ENCODE measurements around the gene CAMKK2.
A peak's percentile ranks its signal among the peaks of the same experiment; 100 is the strongest.
"Not testable (repeated sequence)": the region's sequence is repeated elsewhere in the genome, so short reads cannot be mapped to it uniquely, and the experiment has no call there.

CAMKK2 gene

DNA sequence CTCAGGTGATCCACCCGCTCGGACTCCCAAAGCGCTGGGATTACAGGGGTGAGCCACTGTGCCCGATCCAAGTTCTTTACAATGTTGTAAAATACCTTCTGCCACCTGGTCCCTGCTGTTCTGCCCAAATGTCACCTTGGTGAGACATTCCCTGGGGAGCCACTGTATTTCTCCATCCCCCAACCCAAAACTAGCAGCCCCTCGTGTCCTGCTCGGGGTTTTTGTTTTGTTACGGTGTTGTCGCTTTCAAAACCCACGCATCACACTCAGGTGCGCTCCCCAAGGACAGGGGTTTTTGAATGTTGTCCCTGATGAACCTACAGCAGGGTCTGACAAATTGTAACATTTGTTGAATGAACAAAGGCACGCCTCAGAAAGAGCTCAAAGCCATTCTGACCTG is 37.4 kb downstream of the CAMKK2 start:
- in situ Hi-C loops (cut with MboI; ENCODE audit: low sequenced_read_pairs): no loop called here

GRCh38 chr12:121257704-121258449 is 38.6 kb downstream of the CAMKK2 start:
- in situ Hi-C loops (cut with MboI; ENCODE audit: low sequenced_read_pairs); H3K27me3 ChIP-seq (ENCODE audit: low read depth); DNase-seq (ENCODE audit: low spot score in 2 of 2); H3K9me3 ChIP-seq; H3K4me3 ChIP-seq; H3K4me1 ChIP-seq: not testable (repeated sequence)
- peaks cover 43% of the 10 kb centered on the region for H3K36me3 ChIP-seq (replicated peaks)

More for the DNA sequence above, 37.4 kb downstream of the CAMKK2 start:
- no peaks in the 10 kb centered on the region for H3K27me3 ChIP-seq (ENCODE audit: low read depth)
- peaks cover 36% of the 10 kb centered on the region for H3K36me3 ChIP-seq (replicated peaks)
- no peak overlapping the region for H3K4me3 ChIP-seq
- DNase-seq (ENCODE audit: low spot score in 2 of 2): no peak
- no peaks in the 10 kb centered on the region for H3K4me1 ChIP-seq
- no peaks in the 10 kb centered on the region for H3K9me3 ChIP-seq

DNA sequence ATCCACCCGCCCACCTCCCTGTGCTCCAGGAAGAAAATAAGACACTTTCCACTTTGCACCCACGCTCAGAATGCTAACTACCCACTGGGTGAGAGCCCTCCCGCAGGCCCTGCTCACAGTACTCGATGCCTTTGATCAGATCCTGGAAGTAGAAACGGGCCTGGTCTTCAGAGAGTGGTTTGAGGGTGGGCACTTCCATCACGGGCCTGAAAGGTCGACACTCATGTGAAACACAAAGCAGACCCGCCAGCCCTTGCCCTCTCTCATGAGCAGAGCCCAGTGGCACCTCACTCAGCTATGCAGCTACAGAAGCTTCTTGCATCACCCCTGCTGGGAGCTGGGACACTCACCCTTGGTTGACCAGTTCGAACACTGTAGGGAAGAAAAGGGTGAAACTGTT is 41.1 kb downstream of the CAMKK2 start:
- DNase-seq (ENCODE audit: low spot score in 2 of 2): no peak
- in situ Hi-C loops (cut with MboI; ENCODE audit: low sequenced_read_pairs): no loop called here
- Histone ChIP-seq H3K9me3 (no peaks in the 10 kb centered on the region), H3K4me1 (no peaks in the 10 kb centered on the region), H3K27me3 (ENCODE audit: low read depth) (no peaks in the 10 kb centered on the region), H3K36me3 (replicated peaks) (peaks cover 43% of the 10 kb centered on the region), H3K4me3 (no peak overlapping the region)

GRCh38 chr12:121253638-121254335 is 42.7 kb downstream of the CAMKK2 start:
- Histone ChIP-seq H3K9me3 (no peaks in the 10 kb centered on the region), H3K4me3 (no peak overlapping the region), H3K36me3 (replicated peaks) (peaks cover 51% of the 10 kb centered on the region), H3K27me3 (ENCODE audit: low read depth) (no peaks in the 10 kb centered on the region), H3K4me1 (no peaks in the 10 kb centered on the region)
- in situ Hi-C loops (cut with MboI; ENCODE audit: low sequenced_read_pairs): no loop called here
- no peak for DNase-seq (ENCODE audit: low spot score in 2 of 2)

- Histone ChIP-seq H3K36me3 (replicated peaks) (peaks cover 55% of the 10 kb centered on the region), H3K27me3 (ENCODE audit: low read depth) (no peaks in the 10 kb centered on the region), H3K4me3 (no peak overlapping the region), H3K4me1 (no peaks in the 10 kb centered on the region), H3K9me3 (no peaks in the 10 kb centered on the region)
- peak in 1 of 2 experiments; percentile 40 for DNase-seq (ENCODE audit: low spot score in 2 of 2)
- in situ Hi-C loops (cut with MboI; ENCODE audit: low sequenced_read_pairs): no loop called here
Measured at GRCh38 chr12:121252712-121253345, 43.7 kb downstream of the CAMKK2 start.

GRCh38 chr12:121251838-121252237 is 44.7 kb downstream of the CAMKK2 start:
- Histone ChIP-seq H3K9me3 (no peaks in the 10 kb centered on the region), H3K4me3 (no peak overlapping the region), H3K27me3 (ENCODE audit: low read depth) (no peaks in the 10 kb centered on the region), H3K4me1 (no peaks in the 10 kb centered on the region), H3K36me3 (replicated peaks) (peaks cover 59% of the 10 kb centered on the region)
- no peak for DNase-seq (ENCODE audit: low spot score in 2 of 2)
- in situ Hi-C loops (cut with MboI; ENCODE audit: low sequenced_read_pairs): no loop called here

GRCh38 chr12:121250359-121250758 is 46.1 kb downstream of the CAMKK2 start:
- H3K4me3 ChIP-seq: no peak overlapping the region
- DNase-seq (ENCODE audit: low spot score in 2 of 2): no peak
- in situ Hi-C loops (cut with MboI; ENCODE audit: low sequenced_read_pairs): no loop called here
- no peaks in the 10 kb centered on the region for H3K9me3 ChIP-seq
- H3K27me3 ChIP-seq (ENCODE audit: low read depth): no peaks in the 10 kb centered on the region
- no peaks in the 10 kb centered on the region for H3K4me1 ChIP-seq
- peaks cover 56% of the 10 kb centered on the region for H3K36me3 ChIP-seq (replicated peaks)

DNA sequence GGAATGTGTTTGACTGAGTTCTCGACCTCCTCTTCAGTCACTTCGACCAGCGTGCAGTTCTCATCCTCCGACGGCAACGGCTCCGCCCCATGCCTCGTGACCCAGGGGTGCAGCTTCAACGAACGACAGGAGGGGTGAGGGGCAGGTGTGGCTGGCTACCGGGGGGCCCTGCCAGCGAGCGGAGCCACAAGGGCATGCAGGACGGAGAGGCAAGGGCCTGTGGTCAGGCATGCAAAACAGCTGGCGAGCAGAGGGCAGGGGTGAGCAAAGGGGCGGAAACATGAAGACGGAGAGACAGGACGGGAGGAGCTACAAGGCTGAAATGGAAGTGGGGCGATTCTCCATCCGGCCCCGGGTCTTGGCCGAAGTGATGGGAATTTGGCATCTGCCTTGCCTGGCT is 47.9 kb downstream of the CAMKK2 start:
- Histone ChIP-seq H3K4me1 (no peaks in the 10 kb centered on the region), H3K36me3 (replicated peaks) (peaks cover 55% of the 10 kb centered on the region), H3K27me3 (ENCODE audit: low read depth) (no peaks in the 10 kb centered on the region), H3K4me3 (no peak overlapping the region), H3K9me3 (no peaks in the 10 kb centered on the region)
- in situ Hi-C loops (cut with MboI; ENCODE audit: low sequenced_read_pairs): no loop called here
- DNase-seq (ENCODE audit: low spot score in 2 of 2): no peak

- Histone ChIP-seq H3K4me1 (no peaks in the 10 kb centered on the region), H3K36me3 (replicated peaks) (peaks cover 49% of the 10 kb centered on the region), H3K27me3 (ENCODE audit: low read depth) (no peaks in the 10 kb centered on the region), H3K9me3 (no peaks in the 10 kb centered on the region), H3K4me3 (no peak overlapping the region)
- DNase-seq (ENCODE audit: low spot score in 2 of 2): no peak
- in situ Hi-C loops (cut with MboI; ENCODE audit: low sequenced_read_pairs): no loop called here
Measured at GRCh38 chr12:121246893-121247557, 49.5 kb downstream of the CAMKK2 start.

GRCh38 chr12:121245951-121246350 is 50.6 kb downstream of the CAMKK2 start:
- no peaks in the 10 kb centered on the region for H3K27me3 ChIP-seq (ENCODE audit: low read depth)
- DNase-seq (ENCODE audit: low spot score in 2 of 2): no peak
- no peaks in the 10 kb centered on the region for H3K9me3 ChIP-seq
- in situ Hi-C loops (cut with MboI; ENCODE audit: low sequenced_read_pairs): no loop called here
- peaks cover 46% of the 10 kb centered on the region for H3K36me3 ChIP-seq (replicated peaks)
- no peaks in the 10 kb centered on the region for H3K4me1 ChIP-seq
- H3K4me3 ChIP-seq: no peak overlapping the region

DNA sequence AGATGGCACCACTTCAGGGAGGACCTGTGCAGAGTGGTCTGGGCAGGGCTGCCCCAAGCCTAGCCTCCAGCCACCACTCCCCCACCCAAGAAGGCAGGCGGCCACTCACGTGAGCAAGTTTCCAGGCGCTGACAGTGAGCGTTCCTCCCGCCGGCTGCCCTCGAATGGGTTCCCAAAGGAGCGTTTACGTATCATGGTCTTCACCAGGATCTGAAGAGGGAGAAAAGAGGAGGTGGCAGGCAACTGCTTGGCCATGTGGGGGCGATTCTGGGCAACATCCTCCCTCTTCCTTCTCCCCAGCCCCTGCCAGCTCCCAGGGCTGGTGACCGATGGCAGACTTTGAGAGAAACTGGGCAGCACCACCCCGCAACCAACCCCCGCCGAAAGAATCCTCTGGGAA is 51.5 kb downstream of the CAMKK2 start:
- Histone ChIP-seq H3K4me1 (no peaks in the 10 kb centered on the region), H3K9me3 (no peaks in the 10 kb centered on the region), H3K4me3 (no peak overlapping the region), H3K36me3 (replicated peaks) (peaks cover 39% of the 10 kb centered on the region), H3K27me3 (ENCODE audit: low read depth) (no peaks in the 10 kb centered on the region)
- no peak for DNase-seq (ENCODE audit: low spot score in 2 of 2)
- in situ Hi-C loops (cut with MboI; ENCODE audit: low sequenced_read_pairs): no loop called here

DNA sequence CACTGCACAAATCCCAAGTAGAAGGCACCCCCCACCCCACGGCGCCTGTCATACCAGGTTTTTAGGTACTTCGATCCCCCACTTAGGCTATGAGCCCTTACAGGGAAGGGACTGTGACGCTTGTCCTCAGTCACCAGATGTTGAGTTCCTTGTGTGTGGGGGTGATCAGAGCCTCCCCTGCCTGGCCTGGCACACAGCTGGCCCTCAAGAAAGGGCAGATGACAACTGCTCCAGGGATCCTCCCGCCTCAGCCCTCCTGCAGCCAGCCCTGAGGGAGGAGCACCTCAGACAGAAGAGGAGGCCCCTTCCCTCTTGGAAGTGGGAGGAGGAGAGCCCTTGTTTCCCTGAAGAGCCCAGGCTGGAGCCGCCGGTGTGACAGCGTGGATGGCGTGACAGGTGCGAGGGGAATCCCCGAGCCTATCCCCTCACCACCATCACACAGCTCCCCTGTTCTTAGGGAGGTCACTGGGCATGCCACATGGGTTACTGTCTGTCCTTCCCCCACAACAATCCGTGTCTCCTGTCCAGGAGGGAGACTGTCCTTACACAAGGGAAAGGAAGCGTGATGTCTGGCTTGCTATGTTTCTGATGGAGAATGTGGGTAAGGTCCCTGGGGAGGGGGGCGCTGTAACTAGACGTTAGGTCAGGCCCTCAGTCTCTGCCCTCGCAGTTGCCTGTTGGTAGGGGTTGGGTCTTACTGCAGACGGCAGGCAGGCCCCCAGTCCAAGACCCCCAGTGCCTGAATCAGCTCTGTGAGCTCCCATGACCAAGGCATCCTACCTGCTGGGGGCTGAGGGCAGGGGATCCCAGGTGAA is 55.1 kb downstream of the CAMKK2 start:
- Histone ChIP-seq H3K36me3 (replicated peaks) (peaks cover 33% of the 10 kb centered on the region), H3K4me3 (no peak overlapping the region), H3K4me1 (no peaks in the 10 kb centered on the region), H3K27me3 (ENCODE audit: low read depth) (no peaks in the 10 kb centered on the region), H3K9me3 (no peaks in the 10 kb centered on the region)
- in situ Hi-C loops (cut with MboI; ENCODE audit: low sequenced_read_pairs): no loop called here
- DNase-seq (ENCODE audit: low spot score in 2 of 2): no peak

GRCh38 chr12:121240484-121241101 is 55.9 kb downstream of the CAMKK2 start:
- no peaks in the 10 kb centered on the region for H3K9me3 ChIP-seq
- no peak for DNase-seq (ENCODE audit: low spot score in 2 of 2)
- no peaks in the 10 kb centered on the region for H3K27me3 ChIP-seq (ENCODE audit: low read depth)
- H3K4me3 ChIP-seq: no peak overlapping the region
- no peaks in the 10 kb centered on the region for H3K4me1 ChIP-seq
- peaks cover 40% of the 10 kb centered on the region for H3K36me3 ChIP-seq (replicated peaks)
- in situ Hi-C loops (cut with MboI; ENCODE audit: low sequenced_read_pairs): no loop called here
